ENCODE results near the gene GPR84. TPM values are rescaled to one million over a fixed set of nuclear protein-coding genes. Genes with fewer than 3 reads are reported as not detected.
A peak's percentile ranks its signal among the peaks of the same experiment; 100 is the strongest.

Gene GPR84
- total RNA-seq, 2 experiments from 2014 or later, result 0.27 to 0.53 TPM

GRCh38 chr12:54404061-54405004, 40.0 kb upstream of the GPR84 start:
- CTCF ChIA-PET, result interaction anchor here (0.9 to 8.6 kb wide), 4 partner anchors 11 to 35 kb away, joined by 3 to 147 read pairs (median 6); partner anchors contain the start of gene ITGA5
- Mint-ChIP-seq H3K4me3 (no peak overlapping the region), H3K27me3 (no peaks in the 10 kb centered on the region), H3K27ac (peak overlapping the region; percentile 86), H3K9me3 (no peaks in the 10 kb centered on the region), H3K36me3 (ENCODE audit: low read depth) (peaks cover 96% of the 10 kb centered on the region), H3K4me1 (ENCODE audit: low read depth) (peaks cover 50% of the 10 kb centered on the region)
- peak; percentile 68 for ATAC-seq (ENCODE audit: poor library complexity)
- DNase-seq, result peak; percentile 55 to 85 (median 64)
- peaks cover 100% of the 10 kb centered on the region for H3K36me3 ChIP-seq (ENCODE audit: insufficient read depth, low read length)
- no peaks in the 10 kb centered on the region for H3K27me3 ChIP-seq (ENCODE audit: control insufficient read depth in 1 of 2, insufficient read depth in 2 of 2, low read length in 2 of 2)
- TF ChIP-seq CTCF (IDR thresholded peaks at IDR 0.05), result peak; percentile 99
- peaks cover 46% of the 10 kb centered on the region for H3K4me1 ChIP-seq (ENCODE audit: insufficient read depth, low read length)
- POLR2A ChIA-PET, result interaction anchor here (0.6 to 1.2 kb wide), 3 partner anchors 9 to 180 kb away, joined by 3 to 7 read pairs (median 3); no protein-coding TSS in a partner anchor
- peak overlapping the region; percentile 29 to 52 for H3K27ac ChIP-seq (ENCODE audit: low read depth in 1 of 2, low read length in 2 of 2)
- intact Hi-C loops (cut with DNase I, micrococcal nuclease), result loop anchor here in 1 of 2 experiments (5.0 kb wide), 1 partner anchor 93 kb away; the partner anchor contains the start of gene NCKAP1L
- no peak overlapping the region for H3K4me3 ChIP-seq (ENCODE audit: low read length)
- H3K9me3 ChIP-seq (ENCODE audit: control insufficient read depth in 1 of 2, insufficient read depth in 1 of 2, low read length in 2 of 2), result no peaks in the 10 kb centered on the region

GRCh38 chr12:54401119-54401518, 36.8 kb upstream of the GPR84 start:
- peaks cover 24% of the 10 kb centered on the region for H3K4me1 ChIP-seq (ENCODE audit: insufficient read depth, low read length)
- peaks cover 99% of the 10 kb centered on the region for H3K36me3 ChIP-seq (ENCODE audit: insufficient read depth, low read length)
- CTCF ChIA-PET, result interaction anchor here (1.2 to 8.6 kb wide), 3 partner anchors 15 to 38 kb away, joined by 3 to 153 read pairs (median 147); partner anchors contain the start of gene ITGA5
- H3K4me3 ChIP-seq (ENCODE audit: low read length), result no peak overlapping the region
- POLR2A ChIA-PET, result interaction anchor here (3.8 to 4.9 kb wide), 2 partner anchors 11 to 17 kb away, joined by 45 to 52 read pairs; partner anchors contain the start of gene ITGA5
- Mint-ChIP-seq H3K36me3 (ENCODE audit: low read depth) (peaks cover 96% of the 10 kb centered on the region), H3K4me3 (no peak overlapping the region), H3K27ac (peak overlapping the region; percentile 52), H3K27me3 (no peaks in the 10 kb centered on the region), H3K9me3 (no peaks in the 10 kb centered on the region), H3K4me1 (ENCODE audit: low read depth) (peaks cover 26% of the 10 kb centered on the region)
- TF ChIP-seq CTCF (IDR thresholded peaks at IDR 0.05), result no peak
- no peaks in the 10 kb centered on the region for H3K9me3 ChIP-seq (ENCODE audit: control insufficient read depth in 1 of 2, insufficient read depth in 1 of 2, low read length in 2 of 2)
- DNase-seq (no peak), ATAC-seq (ENCODE audit: poor library complexity) (no peak)
- no peak overlapping the region for H3K27ac ChIP-seq (ENCODE audit: low read depth in 1 of 2, low read length in 2 of 2)
- intact Hi-C loops (cut with DNase I, micrococcal nuclease), result loop anchor here in 1 of 2 experiments (5.0 kb wide), 1 partner anchor 96 kb away; the partner anchor contains the start of gene NCKAP1L
- no peaks in the 10 kb centered on the region for H3K27me3 ChIP-seq (ENCODE audit: control insufficient read depth in 1 of 2, insufficient read depth in 2 of 2, low read length in 2 of 2)

- intact Hi-C loops (cut with DNase I, micrococcal nuclease), result loop anchor here (1.0 to 2.0 kb wide), 2 partner anchors 14 to 40 kb away; no protein-coding TSS in a partner anchor
- Mint-ChIP-seq H3K27ac (peak overlapping the region; percentile 4), H3K4me3 (no peak overlapping the region), H3K4me1 (ENCODE audit: low read depth) (peaks cover 18% of the 10 kb centered on the region), H3K36me3 (ENCODE audit: low read depth) (peaks cover 96% of the 10 kb centered on the region), H3K9me3 (no peaks in the 10 kb centered on the region), H3K27me3 (no peaks in the 10 kb centered on the region)
- Histone ChIP-seq H3K9me3 (ENCODE audit: control insufficient read depth in 1 of 2, insufficient read depth in 1 of 2, low read length in 2 of 2) (no peaks in the 10 kb centered on the region), H3K36me3 (ENCODE audit: insufficient read depth, low read length) (peaks cover 97% of the 10 kb centered on the region), H3K27ac (ENCODE audit: low read depth in 1 of 2, low read length in 2 of 2) (no peak overlapping the region), H3K27me3 (ENCODE audit: control insufficient read depth in 1 of 2, insufficient read depth in 2 of 2, low read length in 2 of 2) (no peaks in the 10 kb centered on the region), H3K4me3 (ENCODE audit: low read length) (no peak overlapping the region), H3K4me1 (ENCODE audit: insufficient read depth, low read length) (peaks cover 13% of the 10 kb centered on the region)
- DNase-seq (peak; percentile 80 to 93 (median 88)), ATAC-seq (ENCODE audit: poor library complexity) (peak; percentile 98)
- peak; percentile 97 for TF ChIP-seq CTCF (IDR thresholded peaks at IDR 0.05)
- ChIA-PET CTCF (interaction anchor here (0.5 to 8.6 kb wide), 35 partner anchors 9 to 143 kb away, joined by 3 to 153 read pairs (median 4); partner anchors contain the start of genes COPZ1, ITGA5 and NCKAP1L), POLR2A (interaction anchor here (0.9 to 4.9 kb wide), 11 partner anchors 13 to 119 kb away, joined by 3 to 61 read pairs (median 6); partner anchors contain the start of genes CBX5, HNRNPA1, ITGA5 and NCKAP1L)
These were observed 34.9 kb upstream of the GPR84 start for GRCh38 chr12:54398995-54399793.

Measured in CD4-positive, alpha-beta T cell (primary cell).